ENCODE results near the gene EML3.
"Not testable (repeated sequence)": the region's sequence is repeated elsewhere in the genome, so short reads cannot be mapped to it uniquely, and the experiment has no call there.

The EML3 gene

DNA sequence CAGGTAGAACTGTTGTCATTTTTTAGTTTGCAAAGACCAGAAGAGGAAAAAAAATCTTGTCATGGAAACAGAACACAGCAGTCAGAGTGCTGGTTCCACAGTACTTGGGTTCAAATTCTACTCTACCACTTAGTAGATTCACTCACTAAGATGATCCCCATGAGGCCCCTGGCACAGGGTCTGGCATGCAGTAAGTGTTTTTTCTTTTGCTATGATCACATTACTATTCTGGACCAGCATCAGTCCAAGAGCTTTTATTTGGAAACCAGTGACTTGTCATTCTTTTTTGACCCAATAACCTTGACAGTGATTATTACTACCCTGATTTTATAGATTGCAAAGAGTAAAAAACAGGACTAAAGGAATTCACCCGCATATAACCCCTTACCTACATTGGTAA is 43.0 kb downstream of the EML3 start:
- Histone ChIP-seq H4K20me1 (ENCODE audit: insufficient read depth) (no peaks in the 10 kb centered on the region), H3K36me3 (ENCODE audit: insufficient read depth) (peaks cover 41% of the 10 kb centered on the region; the same call in 1 of the 2 replicates), H3K9ac (no peak overlapping the region), H3K4me1 (ENCODE audit: low read depth, poor library complexity, severe bottlenecking) (peaks cover 60% of the 10 kb centered on the region), H3K27me3 (ENCODE audit: insufficient read depth, low read depth) (no peaks in the 10 kb centered on the region), H3K4me3 (IDR thresholded peaks at IDR 0.05; ENCODE audit: insufficient read depth, low read depth, low read length) (no peak overlapping the region), H3K27ac (peak overlapping the region; percentile 6; the same call in 1 of the 2 replicates), H2AFZ (ENCODE audit: low read depth) (no peak overlapping the region), H3K79me2 (ENCODE audit: insufficient read depth, low read depth) (peaks cover 85% of the 10 kb centered on the region), H3K4me2 (no peak overlapping the region)
- no peak for TF ChIP-seq CTCF (conservative IDR thresholded peaks at IDR 0.05; ENCODE audit: low read depth, low read length)

- no peak overlapping the region for H3K4me2 ChIP-seq
- no peak overlapping the region for H2AFZ ChIP-seq (ENCODE audit: low read depth)
- H3K27ac ChIP-seq = no peak overlapping the region
- H3K79me2 ChIP-seq (ENCODE audit: insufficient read depth, low read depth) = peaks cover 84% of the 10 kb centered on the region
- H3K27me3 ChIP-seq (ENCODE audit: insufficient read depth, low read depth) = no peaks in the 10 kb centered on the region
- no peak overlapping the region for H3K9ac ChIP-seq
- no peaks in the 10 kb centered on the region for H4K20me1 ChIP-seq (ENCODE audit: insufficient read depth)
- peaks cover 72% of the 10 kb centered on the region for H3K4me1 ChIP-seq (ENCODE audit: low read depth, poor library complexity, severe bottlenecking)
- peaks cover 45% of the 10 kb centered on the region; the same call in 1 of the 2 replicates for H3K36me3 ChIP-seq (ENCODE audit: insufficient read depth)
- H3K4me3 ChIP-seq (IDR thresholded peaks at IDR 0.05; ENCODE audit: insufficient read depth, low read depth, low read length) = no peak overlapping the region
- no peak for TF ChIP-seq CTCF (conservative IDR thresholded peaks at IDR 0.05; ENCODE audit: low read depth, low read length)
Measured at GRCh38 chr11:62567018-62567633, 45.4 kb downstream of the EML3 start.

DNA sequence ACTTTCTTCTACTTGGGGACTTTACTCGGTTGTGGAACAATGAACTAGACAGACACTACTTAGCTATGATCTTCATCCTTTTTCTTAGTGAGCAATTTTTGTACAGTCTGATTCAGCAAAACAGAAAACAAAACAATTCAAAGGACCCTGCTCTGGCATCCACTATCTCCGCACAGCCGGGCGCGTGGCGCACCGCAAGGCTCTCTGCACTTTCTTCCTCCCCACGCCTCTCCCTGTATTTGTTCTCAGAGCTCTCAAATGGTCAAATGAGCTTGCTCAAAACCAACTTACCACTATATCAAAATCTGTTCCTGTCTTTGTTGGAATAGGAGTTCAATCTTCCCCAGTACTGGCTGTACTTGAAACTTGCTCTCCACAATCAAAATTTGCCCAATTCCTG is 46.3 kb downstream of the EML3 start:
- TF ChIP-seq CTCF (conservative IDR thresholded peaks at IDR 0.05; ENCODE audit: low read depth, low read length) = no peak
- Histone ChIP-seq H3K4me2 (no peak overlapping the region), H3K4me1 (ENCODE audit: low read depth, poor library complexity, severe bottlenecking) (peaks cover 74% of the 10 kb centered on the region), H3K27me3 (ENCODE audit: insufficient read depth, low read depth) (no peaks in the 10 kb centered on the region), H4K20me1 (ENCODE audit: insufficient read depth) (no peaks in the 10 kb centered on the region), H2AFZ (ENCODE audit: low read depth) (no peak overlapping the region), H3K27ac (no peak overlapping the region; the same call in 1 of the 2 replicates), H3K4me3 (IDR thresholded peaks at IDR 0.05; ENCODE audit: insufficient read depth, low read depth, low read length) (no peak overlapping the region), H3K9ac (no peak overlapping the region), H3K79me2 (ENCODE audit: insufficient read depth, low read depth) (peaks cover 75% of the 10 kb centered on the region), H3K36me3 (ENCODE audit: insufficient read depth) (peaks cover 39% of the 10 kb centered on the region; the same call in 1 of the 2 replicates)

GRCh38 chr11:62565100-62565802 is 47.3 kb downstream of the EML3 start:
- TF ChIP-seq CTCF (conservative IDR thresholded peaks at IDR 0.05; ENCODE audit: low read depth, low read length) = no peak
- Histone ChIP-seq H3K27me3 (ENCODE audit: insufficient read depth, low read depth) (no peaks in the 10 kb centered on the region), H4K20me1 (ENCODE audit: insufficient read depth) (no peaks in the 10 kb centered on the region), H3K79me2 (ENCODE audit: insufficient read depth, low read depth) (peaks cover 68% of the 10 kb centered on the region), H3K9ac (no peak overlapping the region), H3K36me3 (ENCODE audit: insufficient read depth) (peaks cover 31% of the 10 kb centered on the region; the same call in 1 of the 2 replicates), H3K4me2 (no peak overlapping the region), H3K4me1 (ENCODE audit: low read depth, poor library complexity, severe bottlenecking) (peaks cover 78% of the 10 kb centered on the region), H3K27ac (no peak overlapping the region), H3K4me3 (IDR thresholded peaks at IDR 0.05; ENCODE audit: insufficient read depth, low read depth, low read length) (no peak overlapping the region), H2AFZ (ENCODE audit: low read depth) (no peak overlapping the region)

- H2AFZ ChIP-seq (ENCODE audit: low read depth); H4K20me1 ChIP-seq (ENCODE audit: insufficient read depth); H3K4me3 ChIP-seq (IDR thresholded peaks at IDR 0.05; ENCODE audit: insufficient read depth, low read depth, low read length); H3K4me2 ChIP-seq; H3K27me3 ChIP-seq (ENCODE audit: insufficient read depth, low read depth); H3K9ac ChIP-seq: not testable (repeated sequence)
- H3K79me2 ChIP-seq (ENCODE audit: insufficient read depth, low read depth) = peaks cover 43% of the 10 kb centered on the region; the same call in 1 of the 2 replicates
- H3K4me1 ChIP-seq (ENCODE audit: low read depth, poor library complexity, severe bottlenecking) = peaks cover 92% of the 10 kb centered on the region
- H3K36me3 ChIP-seq (ENCODE audit: insufficient read depth) = peaks cover 23% of the 10 kb centered on the region; the same call in 1 of the 2 replicates
- H3K27ac ChIP-seq = peak overlapping the region; percentile 33; the same call in 1 of the 2 replicates
Measured at GRCh38 chr11:62561677-62562230, 50.8 kb downstream of the EML3 start.

Measured in KMS-11 (cell line).